Omental fat pad (tissue), 4 donors: ENCODE data around the gene CDKN3. TPM values are rescaled to one million over a fixed set of nuclear protein-coding genes. Genes with fewer than 3 reads are reported as not detected.
A peak's percentile ranks its signal among the peaks of the same experiment; 100 is the strongest.

Experiments
- ATAC-seq: fragments of 150-250 bp; one replicate; pipeline ENCODE4 v1.9.1; 2016; ENCODE audit warnings: mild to moderate bottlenecking, moderate library complexity; ENCODE audit not compliant: low FRiP score
- DNase-seq: peaks from one replicate; pipeline ENCODE4 v3.0.0-alpha.2; 2019; ENCODE audit warnings: low spot score
- CTCF ChIP-seq, 3 donors: fragments of 450-650 bp; IDR thresholded peaks; one replicate each; pipeline ENCODE4 v1.5.1; 2016 to 2017; ENCODE audit warnings: antibody characterized with exemption in 3 of 3, mild to moderate bottlenecking in 3 of 3, moderate library complexity in 2 of 3
- total RNA-seq, 4 donors: library from RNA; depleted of rRNA; stranded (reverse); fragments of >200 nt; gene quantifications; one replicate each; pipeline ENCODE4 v1.1.0, GENCODE V29; 2016

The CDKN3 gene
- total RNA-seq = 1 to 10 TPM in 3 of 4 donors, under 1 TPM in 1; 0.94 to 7.6 (median 4.2) TPM

DNA sequence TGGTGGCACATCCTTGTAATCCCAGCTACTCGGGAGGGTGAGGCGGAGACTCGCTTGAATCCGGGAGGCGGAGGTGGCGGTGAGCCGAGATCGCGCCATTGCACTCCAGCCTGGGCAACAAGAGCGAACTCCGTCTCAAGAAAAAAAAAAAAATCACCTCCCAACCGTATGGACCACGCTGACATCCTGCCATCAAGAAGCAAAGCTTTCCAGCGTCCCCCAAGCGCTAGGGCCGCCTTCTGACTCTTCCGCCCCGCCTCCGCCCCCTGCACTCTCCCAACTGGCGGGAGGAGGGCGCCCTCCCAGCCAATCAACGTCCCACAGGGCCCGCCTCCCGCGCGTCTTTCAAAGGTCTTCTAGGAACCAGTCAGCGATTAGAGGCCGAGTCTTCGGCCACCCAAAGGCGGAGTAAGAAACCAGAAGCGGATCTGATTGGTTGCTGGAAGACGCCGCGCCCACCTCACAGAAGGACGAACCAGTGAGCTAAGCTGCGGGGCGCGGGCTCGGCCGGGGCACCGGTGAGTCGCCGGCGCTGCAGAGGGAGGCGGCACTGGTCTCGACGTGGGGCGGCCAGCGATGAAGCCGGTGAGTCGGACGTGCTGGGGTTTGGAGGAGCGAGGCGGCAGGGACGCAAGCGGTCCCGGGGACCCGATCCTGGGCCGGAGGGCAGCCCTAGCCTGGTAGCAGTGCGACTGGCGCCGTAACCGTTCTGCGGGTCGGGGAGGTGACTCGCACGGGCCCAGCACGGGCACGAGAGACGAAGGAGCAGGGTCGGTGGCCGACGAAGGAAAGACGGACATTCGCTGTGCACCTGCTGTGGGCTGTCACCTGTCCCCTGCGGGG lies at the start of gene CDKN3:
Gene CDKN3 (plus strand): TSS at position 515 of the 843 bp plus-strand sequence. CDS start 62 bp downstream, at position 577.
- TF ChIP-seq CTCF (IDR thresholded peaks at IDR 0.05) = no peak
- ATAC-seq = peak; percentile 99
- peak; percentile 95 for DNase-seq

DNA sequence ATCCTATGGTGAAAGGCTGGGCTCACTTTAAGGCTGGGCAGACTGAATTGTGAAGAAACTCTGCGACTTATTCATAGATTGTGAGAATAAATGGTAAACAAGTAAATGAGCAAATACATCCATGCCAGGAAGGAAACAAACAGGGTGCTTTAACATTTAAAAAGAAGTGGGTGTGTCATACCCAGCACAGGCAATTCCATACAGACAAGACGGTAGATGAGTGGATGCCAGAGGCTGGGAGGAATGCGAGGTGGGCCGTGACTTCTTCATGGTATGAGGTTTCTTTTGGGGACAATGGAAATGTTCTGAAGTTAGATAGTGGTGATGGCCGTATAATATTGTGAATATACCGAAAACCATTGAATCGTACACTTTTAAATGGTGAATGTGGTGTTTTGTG lies 49.8 kb upstream of the CDKN3 start:
- DNase-seq = no peak
- no peak for TF ChIP-seq CTCF (IDR thresholded peaks at IDR 0.05)
- ATAC-seq = no peak

GRCh38 chr14:54348001-54348611 lies 48.7 kb upstream of the CDKN3 start:
- ATAC-seq (no peak), DNase-seq (no peak)
- TF ChIP-seq CTCF (IDR thresholded peaks at IDR 0.05) = peak in 1 of 3 donors; percentile 51

- peak; percentile 67 for ATAC-seq
- DNase-seq = no peak
- no peak for TF ChIP-seq CTCF (IDR thresholded peaks at IDR 0.05)
These were observed 47.7 kb upstream of the CDKN3 start for GRCh38 chr14:54348923-54349620.

DNA sequence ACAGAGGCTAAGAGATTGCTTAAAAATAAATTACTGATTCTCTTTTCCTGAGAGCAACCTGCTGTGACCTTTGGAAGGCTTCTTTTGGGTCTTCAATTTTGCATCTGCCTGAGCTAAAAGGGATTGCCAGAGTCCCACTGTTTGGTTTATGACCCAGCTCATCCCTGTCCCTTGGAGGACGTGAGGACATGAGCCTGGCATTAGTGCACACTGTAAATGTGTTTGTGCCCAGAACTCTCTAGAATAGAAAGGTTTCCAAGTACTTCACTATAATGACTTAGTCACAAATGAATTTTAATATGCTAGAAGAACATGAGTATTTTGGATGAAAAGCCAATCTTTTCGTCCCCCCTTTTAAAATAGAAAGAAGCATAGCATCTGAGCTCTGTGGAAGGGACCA lies 47.1 kb upstream of the CDKN3 start:
- ATAC-seq (no peak), DNase-seq (no peak)
- no peak for TF ChIP-seq CTCF (IDR thresholded peaks at IDR 0.05)

- DNase-seq (no peak), ATAC-seq (peak; percentile 31)
- TF ChIP-seq CTCF (IDR thresholded peaks at IDR 0.05) = no peak
These were observed 46.6 kb upstream of the CDKN3 start for GRCh38 chr14:54350203-54350602.
